GM10248 (cell line): ENCODE data around the gene COX7A2L.

Experiments
- CTCF ChIA-PET: fragments of 300-600 bp; sonication (Branson Sonifier 250); formaldehyde crosslinking; extraction: SDS; loops from one replicate; lab custom pipeline; 2021; ENCODE audit warnings: antibody characterized with exemption; lab: Yijun Ruan, JAX
- POLR2A ChIA-PET: fragments of 350-650 bp; sonication (Branson Sonifier 250); formaldehyde crosslinking; extraction: SDS; loops from one replicate; lab custom pipeline; 2020; ENCODE audit warnings: antibody characterized with exemption; lab: Yijun Ruan, JAX
- DNase-seq: peaks from one replicate; pipeline ENCODE4 v3.0.0; 2012; ENCODE audit errors: extremely low spot score
- TF ChIP-seq, protein P1 (sequence below): IDR thresholded peaks from 2 replicates; pipeline ENCODE4 v1.5.1; 2012; ENCODE audit warnings: mild to moderate bottlenecking, low read depth; ENCODE audit errors: extremely low read depth, missing control alignments, control extremely low read depth

The COX7A2L gene

DNA sequence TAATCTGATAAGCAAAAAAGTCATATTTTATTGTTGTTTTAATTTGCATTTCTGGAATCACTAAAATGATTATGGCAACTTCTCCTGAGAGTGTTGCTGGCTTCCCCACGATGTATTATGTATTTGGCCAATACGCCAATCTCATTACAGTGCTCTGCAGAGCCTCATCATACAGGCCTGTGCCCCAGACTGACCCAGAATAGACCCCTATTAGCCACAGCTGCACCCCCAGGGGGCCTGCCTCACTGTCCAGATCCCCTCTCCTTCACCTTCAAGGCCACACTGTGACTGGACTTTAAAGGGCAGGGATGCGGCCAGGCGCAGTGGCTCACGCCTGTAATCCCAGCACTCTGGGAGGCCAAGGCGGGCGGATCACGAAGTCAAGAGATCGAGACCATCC lies 17.4 kb upstream of the COX7A2L start:
- no peak for DNase-seq
- POLR2A ChIA-PET: no interaction called here
- TF ChIP-seq, protein P1, sequence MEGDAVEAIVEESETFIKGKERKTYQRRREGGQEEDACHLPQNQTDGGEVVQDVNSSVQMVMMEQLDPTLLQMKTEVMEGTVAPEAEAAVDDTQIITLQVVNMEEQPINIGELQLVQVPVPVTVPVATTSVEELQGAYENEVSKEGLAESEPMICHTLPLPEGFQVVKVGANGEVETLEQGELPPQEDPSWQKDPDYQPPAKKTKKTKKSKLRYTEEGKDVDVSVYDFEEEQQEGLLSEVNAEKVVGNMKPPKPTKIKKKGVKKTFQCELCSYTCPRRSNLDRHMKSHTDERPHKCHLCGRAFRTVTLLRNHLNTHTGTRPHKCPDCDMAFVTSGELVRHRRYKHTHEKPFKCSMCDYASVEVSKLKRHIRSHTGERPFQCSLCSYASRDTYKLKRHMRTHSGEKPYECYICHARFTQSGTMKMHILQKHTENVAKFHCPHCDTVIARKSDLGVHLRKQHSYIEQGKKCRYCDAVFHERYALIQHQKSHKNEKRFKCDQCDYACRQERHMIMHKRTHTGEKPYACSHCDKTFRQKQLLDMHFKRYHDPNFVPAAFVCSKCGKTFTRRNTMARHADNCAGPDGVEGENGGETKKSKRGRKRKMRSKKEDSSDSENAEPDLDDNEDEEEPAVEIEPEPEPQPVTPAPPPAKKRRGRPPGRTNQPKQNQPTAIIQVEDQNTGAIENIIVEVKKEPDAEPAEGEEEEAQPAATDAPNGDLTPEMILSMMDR: no peak
- CTCF ChIA-PET: interaction anchor here (1.3 kb wide), 1 partner anchor 16 kb away, joined by 4 read pairs; no protein-coding TSS in a partner anchor

DNA sequence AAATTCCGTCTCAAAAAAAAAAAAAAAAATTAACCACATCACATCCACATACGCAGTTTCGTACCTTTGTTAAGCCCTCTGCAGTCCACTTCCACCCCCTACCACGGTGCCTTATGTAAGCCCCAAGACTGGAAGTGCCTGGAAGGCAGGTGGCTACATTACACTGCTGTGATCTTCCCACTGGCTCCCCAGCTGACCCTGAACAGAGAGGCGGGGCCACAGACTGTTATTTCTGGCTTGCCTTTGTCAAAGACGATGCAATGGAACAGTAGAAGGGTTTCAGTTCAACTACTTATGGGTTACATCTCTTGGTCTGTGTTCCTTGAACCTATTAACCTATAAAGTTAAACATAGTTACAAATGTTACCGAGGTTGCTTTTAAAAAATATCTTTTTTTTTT lies 15.7 kb upstream of the COX7A2L start:
- POLR2A ChIA-PET: no interaction called here
- CTCF ChIA-PET: interaction anchor here (1.2 kb wide), 1 partner anchor 10 kb away, joined by 5 read pairs; no protein-coding TSS in a partner anchor
- no peak for DNase-seq

DNA sequence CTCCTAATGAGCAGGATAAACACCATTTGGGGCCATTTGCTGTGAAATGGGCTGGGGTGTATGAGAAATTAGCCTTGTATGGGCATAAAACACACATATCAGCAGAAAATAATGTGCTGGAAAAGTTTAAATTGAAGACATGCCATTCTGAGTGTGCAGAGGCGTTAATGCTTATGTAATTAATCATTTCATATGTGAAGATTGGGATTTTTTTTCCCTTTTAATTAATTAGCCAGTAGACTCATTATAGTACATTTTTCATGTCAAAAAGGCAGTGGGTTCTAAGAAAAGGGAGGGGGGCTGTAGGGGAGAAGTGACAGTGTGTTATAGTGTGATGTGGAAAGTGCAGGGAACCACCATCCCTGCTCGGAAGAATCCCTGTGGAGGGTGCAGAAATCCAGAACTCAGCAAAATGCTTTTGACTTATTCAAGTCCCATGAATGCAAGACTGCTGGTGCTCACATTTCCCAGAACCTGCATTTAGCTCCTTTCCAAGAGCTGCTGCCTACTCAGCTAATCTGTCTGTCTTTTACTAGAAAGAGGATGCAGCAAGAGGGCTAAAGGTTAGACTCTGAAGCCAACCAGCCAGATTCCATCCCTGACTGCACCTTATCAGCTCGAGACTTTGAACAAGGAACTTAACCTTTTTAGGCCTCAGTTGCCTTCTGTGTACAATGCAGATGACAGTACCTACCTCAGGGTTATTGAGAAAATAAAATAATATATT lies 11.6 kb upstream of the COX7A2L start:
- DNase-seq: no peak
- TF ChIP-seq, protein P1: no peak
- CTCF ChIA-PET: interaction anchor here (1.4 to 2.0 kb wide), 3 partner anchors 9 to 12 kb away, joined by 5 to 7 read pairs (median 6); no protein-coding TSS in a partner anchor
- POLR2A ChIA-PET: no interaction called here

More for the DNA sequence above, 15.7 kb upstream of the COX7A2L start:
- TF ChIP-seq, protein P1: no peak

DNA sequence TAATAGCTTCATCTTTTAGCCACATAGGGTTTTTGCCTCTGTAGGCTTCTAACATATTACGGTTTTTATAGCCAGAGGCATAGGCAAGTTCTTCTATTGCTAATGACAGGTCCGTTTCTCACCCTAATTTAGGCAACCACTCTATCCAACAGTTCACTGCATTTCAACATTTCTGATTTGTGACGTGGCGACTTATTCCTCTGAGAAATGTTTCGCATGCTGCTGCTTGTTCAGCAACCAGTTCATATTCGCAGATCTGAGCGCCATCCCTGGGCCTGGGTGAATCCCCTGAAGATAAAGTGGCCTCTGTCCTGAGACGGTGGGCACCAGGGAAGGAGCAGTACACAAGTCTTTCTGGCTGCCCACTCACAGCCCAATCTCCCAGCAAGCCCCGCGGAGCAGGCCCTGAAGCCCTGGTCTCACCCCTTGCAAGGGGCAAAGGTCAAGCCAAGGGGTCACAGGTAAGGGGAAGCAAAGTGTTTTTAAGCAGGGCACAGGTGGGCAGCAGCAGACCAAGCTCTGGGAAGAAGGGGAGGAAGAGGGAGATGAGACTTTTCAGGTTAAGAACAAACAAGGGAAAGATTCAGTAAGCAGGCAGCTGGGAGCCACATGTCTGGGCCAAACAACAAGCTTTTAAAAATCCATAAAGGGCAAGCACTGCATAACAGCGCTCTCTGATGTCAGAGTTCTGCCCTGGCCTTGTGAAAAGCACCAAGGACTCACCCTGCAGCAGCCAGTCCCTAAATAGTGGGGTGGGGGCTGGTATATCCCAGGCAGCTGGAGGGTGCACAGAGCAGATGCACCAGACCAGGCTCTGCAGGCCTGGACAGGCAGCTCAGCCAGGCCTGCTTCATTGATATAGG lies 10.8 kb upstream of the COX7A2L start:
- TF ChIP-seq, protein P1: no peak
- DNase-seq: no peak
- POLR2A ChIA-PET: no interaction called here
- CTCF ChIA-PET: interaction anchor here (0.7 to 2.0 kb wide), 4 partner anchors 8 to 21 kb away, joined by 3 to 7 read pairs (median 6); no protein-coding TSS in a partner anchor

DNA sequence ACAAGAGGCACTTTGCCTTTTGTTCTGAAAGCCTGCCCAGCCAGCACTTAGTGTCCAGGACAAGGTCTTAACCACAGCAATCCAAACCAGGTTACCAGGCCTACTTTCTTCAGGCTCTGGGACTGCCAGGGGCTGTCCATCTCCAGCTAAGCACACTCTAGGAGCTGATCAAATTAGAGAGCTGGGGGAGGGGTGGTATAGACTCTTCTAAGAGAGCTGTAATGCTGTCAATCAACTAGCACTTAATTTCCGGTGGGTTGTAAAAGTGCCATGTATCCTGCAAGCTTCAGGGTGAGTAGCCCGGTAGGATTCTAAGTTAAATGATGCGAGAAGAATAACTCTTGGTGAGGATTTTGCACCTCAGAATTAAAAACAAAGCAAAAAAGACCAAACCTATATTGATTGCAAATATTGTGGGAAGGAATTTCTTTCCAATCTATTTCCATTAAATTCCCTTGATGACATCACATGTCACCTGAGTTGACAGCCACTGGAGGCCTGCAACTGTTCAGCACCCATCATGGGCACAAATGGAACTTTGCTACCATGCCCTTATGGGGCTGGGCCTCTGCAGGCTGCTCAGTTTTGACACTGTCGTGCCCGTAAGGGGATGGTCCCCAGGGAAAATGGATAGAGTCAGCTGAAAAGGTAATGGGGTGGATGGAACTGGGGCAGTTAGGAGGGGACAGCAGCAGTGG lies 8.7 kb upstream of the COX7A2L start:
- ChIA-PET POLR2A (no interaction called here), CTCF (interaction anchor here (1.5 kb wide), 1 partner anchor 32 kb away, joined by 4 read pairs; no protein-coding TSS in a partner anchor)
- no peak for DNase-seq
- TF ChIP-seq, protein P1: no peak
